Left ventricle myocardium inferior (tissue), 1 donor: ENCODE data around the gene APOL4. TPM values are rescaled to one million over a fixed set of nuclear protein-coding genes. Genes with fewer than 3 reads are reported as not detected.
A peak's percentile ranks its signal among the peaks of the same experiment; 100 is the strongest.

ENCODE experiments used
- DNase-seq: peaks from one replicate; pipeline ENCODE4 v3.0.0-alpha.2; 2020
- H3K27ac ChIP-seq: fragments of 200-600 bp; replicated peaks from 2 replicates; pipeline ENCODE4 v1.8.0; 2021
- H3K27me3 ChIP-seq: fragments of 200-600 bp; 2 replicates; pipeline ENCODE4 v1.8.0; 2021; ENCODE audit warnings: low read depth
- H3K36me3 ChIP-seq: fragments of 200-600 bp; 2 replicates; pipeline ENCODE4 v1.8.0; 2021
- H3K4me1 ChIP-seq: fragments of 200-600 bp; 2 replicates; pipeline ENCODE4 v1.8.0; 2021
- H3K4me3 ChIP-seq: fragments of 200-600 bp; 2 replicates; pipeline ENCODE4 v1.8.0; 2021; ENCODE audit warnings: mild to moderate bottlenecking, moderate library complexity
- H3K9me3 ChIP-seq: fragments of 200-600 bp; replicated peaks from 2 replicates; pipeline ENCODE4 v1.8.0; 2021
- CTCF ChIP-seq: fragments of 200-600 bp; IDR thresholded peaks from 2 replicates; pipeline ENCODE4 v1.8.0; 2021; ENCODE audit warnings: antibody characterized with exemption, mild to moderate bottlenecking, borderline replicate concordance
- intact Hi-C: fragments of 100-400 bp; cut with micrococcal nuclease; formaldehyde crosslinking; loops from one replicate; pipeline ENCODE4 v1.11.0; 2022
- total RNA-seq: library from RNA; stranded (reverse); fragmentation: NEBNext Ultra II Directional; extraction: Animal tissue kit (Norgen Biotek cat#: 25700); gene quantifications from one replicate; pipeline ENCODE4 v1.2.1, GENCODE V29; 2021
- donor health status: DM: no; HTN: yes; CAD: no; lungs with severe emphysema.

The APOL4 gene
- total RNA-seq, 1 donor from 2014 or later: 4.7 TPM

GRCh38 chr22:36223504-36223903 lies 21.9 kb upstream of the APOL4 start:
- Histone ChIP-seq H3K4me3 (no peak overlapping the region), H3K36me3 (peaks cover 22% of the 10 kb centered on the region), H3K27me3 (no peaks in the 10 kb centered on the region), H3K27ac (peak overlapping the region; percentile 36), H3K4me1 (peaks cover 25% of the 10 kb centered on the region), H3K9me3 (no peaks in the 10 kb centered on the region)
- no peak for DNase-seq
- TF ChIP-seq CTCF: no peak
- intact Hi-C loops: no loop called here

GRCh38 chr22:36222887-36223450 lies 21.4 kb upstream of the APOL4 start:
- H3K4me1 ChIP-seq: peaks cover 25% of the 10 kb centered on the region
- H3K4me3 ChIP-seq: no peak overlapping the region
- TF ChIP-seq CTCF: no peak
- H3K27ac ChIP-seq: no peak overlapping the region
- peaks cover 17% of the 10 kb centered on the region for H3K36me3 ChIP-seq
- intact Hi-C loops: no loop called here
- H3K27me3 ChIP-seq: no peaks in the 10 kb centered on the region
- no peak for DNase-seq
- no peaks in the 10 kb centered on the region for H3K9me3 ChIP-seq

DNA sequence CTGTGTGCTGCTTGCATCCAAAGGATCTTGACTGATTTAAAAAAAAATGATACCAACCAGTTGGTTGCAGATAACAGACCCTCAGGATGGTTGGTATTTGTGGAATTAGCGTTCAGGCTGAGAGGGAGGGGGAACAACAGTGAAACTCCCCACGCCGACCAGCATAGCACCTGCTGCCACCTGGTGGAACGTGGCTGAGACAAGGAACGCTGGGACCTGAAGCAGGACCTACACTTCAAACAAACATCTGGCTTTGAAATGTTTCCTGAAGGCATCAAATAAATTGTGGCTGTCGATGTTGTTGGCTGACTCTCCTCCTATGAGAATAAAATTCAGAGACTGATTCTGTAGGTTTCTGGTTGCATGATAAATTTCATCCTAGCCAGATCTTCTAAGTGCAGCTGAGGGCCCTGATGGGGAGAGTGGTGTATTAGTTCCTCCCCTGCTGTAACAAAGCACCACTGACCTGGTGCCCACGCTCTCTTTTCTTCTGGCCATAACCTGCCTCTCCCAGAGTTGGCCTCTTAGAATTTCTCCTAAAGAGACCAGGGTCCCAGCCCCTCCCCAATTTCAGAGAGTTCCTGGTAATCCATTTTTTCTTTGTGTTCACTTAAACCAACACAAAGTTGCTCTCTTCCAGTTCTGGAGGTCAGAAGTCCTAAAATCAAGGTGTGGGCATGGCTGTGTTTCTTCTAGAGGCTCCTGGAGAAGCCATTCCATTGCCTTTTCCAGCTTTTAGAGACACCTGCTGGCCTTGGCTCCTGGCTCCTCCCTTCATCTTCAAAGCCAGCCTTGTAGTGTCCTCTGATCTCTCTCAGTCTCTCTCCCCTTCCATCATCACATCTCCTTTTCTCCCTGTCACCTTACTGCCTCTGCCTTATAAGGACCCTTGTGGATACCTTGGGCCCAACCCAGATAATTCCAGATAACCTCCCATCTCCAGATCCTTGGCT lies 20.5 kb upstream of the APOL4 start:
- intact Hi-C loops: no loop called here
- TF ChIP-seq CTCF: peak; percentile 75
- no peaks in the 10 kb centered on the region for H3K27me3 ChIP-seq
- H3K9me3 ChIP-seq: no peaks in the 10 kb centered on the region
- H3K4me3 ChIP-seq: no peak overlapping the region
- peaks cover 25% of the 10 kb centered on the region for H3K4me1 ChIP-seq
- no peak for DNase-seq
- H3K36me3 ChIP-seq: peaks cover 8% of the 10 kb centered on the region
- no peak overlapping the region for H3K27ac ChIP-seq

- Histone ChIP-seq H3K27ac (peak overlapping the region; percentile 49), H3K4me3 (no peak overlapping the region), H3K27me3 (no peaks in the 10 kb centered on the region), H3K4me1 (peaks cover 25% of the 10 kb centered on the region), H3K36me3 (no peaks in the 10 kb centered on the region), H3K9me3 (no peaks in the 10 kb centered on the region)
- intact Hi-C loops: no loop called here
- DNase-seq: no peak
- TF ChIP-seq CTCF: no peak
Observed at GRCh38 chr22:36220451-36220921, 18.9 kb upstream of the APOL4 start.

GRCh38 chr22:36218648-36219193 lies 17.1 kb upstream of the APOL4 start:
- H3K4me1 ChIP-seq: peaks cover 20% of the 10 kb centered on the region
- no peaks in the 10 kb centered on the region for H3K27me3 ChIP-seq
- TF ChIP-seq CTCF: no peak
- no peaks in the 10 kb centered on the region for H3K9me3 ChIP-seq
- no peaks in the 10 kb centered on the region for H3K36me3 ChIP-seq
- H3K4me3 ChIP-seq: no peak overlapping the region
- intact Hi-C loops: no loop called here
- H3K27ac ChIP-seq: no peak overlapping the region
- no peak for DNase-seq
